H1 (cell line): ENCODE results near the gene LOXHD1.

Experiments used
- CBX8 ChIP-seq: fragments of 300-800, 300-1000 bp; sonication (generic); IDR thresholded peaks from 2 replicates; pipeline ENCODE4 v1.7.1; 2016; ENCODE audit warnings: low read depth, low read length, borderline replicate concordance
- CEBPB ChIP-seq: IDR thresholded peaks from 2 replicates; pipeline ENCODE4 v1.6.1; 2012; ENCODE audit warnings: low read depth, low read length
- CTCF ChIP-seq, 3 experiments: IDR thresholded peaks; 1 replicate in 2 of 3; 2 replicates in 1 of 3; pipeline versions ENCODE4 v1.5.1 to v1.6.1; 2011; ENCODE audit warnings: low read length in 3 of 3, mild to moderate bottlenecking in 3 of 3, inconsistent platforms in 2 of 3, low read depth in 1 of 3, moderate library complexity in 1 of 3; ENCODE audit not compliant: insufficient read depth in 1 of 3; ENCODE audit errors: control extremely low read depth in 1 of 3
- EZH2 ChIP-seq: fragments of 200-600 bp; sonication (generic); IDR thresholded peaks from 2 replicates; pipeline ENCODE4 v1.7.1; 2012; ENCODE audit warnings: low read depth, mild to moderate bottlenecking, moderate library complexity, low read length, inconsistent platforms; ENCODE audit not compliant: severe bottlenecking
- TF ChIP-seq, protein P1 (sequence below): IDR thresholded peaks from 2 replicates; pipeline ENCODE4 v1.6.1; 2012; ENCODE audit warnings: inconsistent platforms

GRCh38 chr18:46445522-46446313, 211.3 kb downstream of the LOXHD1 start:
- TF ChIP-seq CTCF (IDR thresholded peaks at IDR 0.05; ENCODE audit: control extremely low read depth in 1 of 3, insufficient read depth in 1 of 3, low read depth in 1 of 3, low read length in 3 of 3) (no peak), EZH2 (no peak), CEBPB (no peak), CBX8 (no peak)
- TF ChIP-seq, protein P1, sequence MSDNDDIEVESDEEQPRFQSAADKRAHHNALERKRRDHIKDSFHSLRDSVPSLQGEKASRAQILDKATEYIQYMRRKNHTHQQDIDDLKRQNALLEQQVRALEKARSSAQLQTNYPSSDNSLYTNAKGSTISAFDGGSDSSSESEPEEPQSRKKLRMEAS: no peak
